ENCODE results near the gene ARHGEF12. TPM values are rescaled to one million over a fixed set of nuclear protein-coding genes. Genes with fewer than 3 reads are reported as not detected.

Gene ARHGEF12
- total RNA-seq, 1 donor from 2014 or later, result 27.2 TPM

DNA sequence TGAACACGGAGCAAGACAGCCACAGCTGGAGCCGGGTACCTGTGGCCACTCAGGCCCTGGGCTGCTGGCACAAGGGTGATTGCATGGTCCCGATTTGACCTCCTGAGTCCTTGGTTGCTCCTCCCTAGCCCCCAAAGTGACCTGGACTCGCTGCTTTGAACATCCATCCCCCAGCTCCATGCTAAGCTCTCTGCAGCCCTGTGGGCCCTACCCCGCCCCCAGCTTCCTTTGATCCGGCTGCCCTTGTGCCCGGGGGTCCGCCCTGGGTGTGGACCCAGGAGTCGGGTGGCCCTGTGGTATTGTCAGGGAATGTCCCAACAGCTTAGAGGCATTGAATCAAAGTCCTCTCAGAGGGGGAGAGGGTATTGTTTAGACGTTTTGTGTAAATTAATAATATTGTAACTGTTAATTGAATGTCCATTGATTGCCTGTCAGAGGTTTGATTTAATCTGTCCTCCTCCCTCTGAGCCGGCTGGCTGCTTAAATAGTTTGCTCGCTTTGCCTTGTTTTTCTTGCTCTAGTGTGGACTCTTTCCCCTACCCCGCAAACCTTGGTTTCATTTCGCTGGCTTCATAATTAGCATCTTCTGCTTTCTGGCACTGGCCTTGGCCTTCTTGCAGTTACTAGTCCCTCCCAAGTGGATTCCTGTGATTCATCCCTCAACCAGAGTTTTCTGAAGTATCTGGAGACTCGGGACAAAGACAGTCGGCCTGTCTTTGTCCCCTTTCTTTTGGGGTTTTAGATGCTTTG lies 196.0 kb downstream of the ARHGEF12 start:
- intact Hi-C loops (cut with micrococcal nuclease), result no loop called here

DNA sequence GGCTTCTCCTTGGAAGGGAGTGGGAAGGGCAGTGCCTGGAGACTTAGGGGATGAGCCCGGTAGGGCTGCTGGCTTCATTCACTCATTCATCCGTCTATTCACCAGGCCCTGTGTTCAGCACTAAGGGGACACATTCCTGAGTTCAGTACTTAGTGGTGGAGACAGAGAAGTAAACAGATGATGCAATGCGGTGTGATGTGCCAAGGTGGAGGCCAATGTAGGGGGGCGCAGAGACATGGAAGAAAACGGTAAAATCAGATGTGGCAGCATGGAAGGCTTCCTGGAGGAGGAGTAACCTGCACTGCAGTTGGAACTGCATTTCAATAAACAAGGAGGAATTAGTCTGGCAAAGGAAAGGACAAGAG lies 196.6 kb downstream of the ARHGEF12 start:
- intact Hi-C loops (cut with micrococcal nuclease), result no loop called here

DNA sequence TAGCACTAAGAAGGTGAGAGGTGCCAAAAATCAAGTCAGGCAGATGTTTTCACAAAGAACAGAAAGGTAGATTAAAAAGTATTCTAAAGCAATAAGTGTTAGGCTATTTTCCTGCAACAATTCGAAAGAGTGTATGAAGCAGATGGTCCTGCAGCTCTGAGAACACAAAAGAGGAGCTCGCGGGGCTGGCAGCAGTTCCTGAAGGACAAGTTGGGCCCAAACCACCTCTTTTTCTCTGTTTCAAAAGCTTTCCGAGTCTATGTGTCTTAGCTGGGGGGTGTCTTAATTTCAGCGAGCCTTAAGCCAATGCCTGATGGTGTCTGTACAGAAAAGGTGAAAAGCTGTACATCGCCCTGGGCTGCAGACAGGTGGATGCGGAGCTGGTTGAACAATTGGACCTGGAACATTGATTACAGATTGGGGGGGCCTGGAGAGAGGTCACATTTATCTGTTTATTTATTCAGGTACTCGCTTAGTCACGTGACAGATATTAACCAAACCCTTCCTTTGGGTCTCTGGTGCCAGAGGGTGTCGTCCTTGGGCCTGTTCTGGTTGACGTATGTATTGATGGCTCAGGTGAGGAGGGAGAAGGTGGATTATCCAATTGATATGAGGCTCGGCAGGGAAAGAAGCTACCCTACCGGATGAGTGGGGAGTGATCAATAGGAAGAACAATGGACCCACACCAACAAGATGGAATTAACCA lies 200.0 kb downstream of the ARHGEF12 start:
- intact Hi-C loops (cut with micrococcal nuclease), result no loop called here

DNA sequence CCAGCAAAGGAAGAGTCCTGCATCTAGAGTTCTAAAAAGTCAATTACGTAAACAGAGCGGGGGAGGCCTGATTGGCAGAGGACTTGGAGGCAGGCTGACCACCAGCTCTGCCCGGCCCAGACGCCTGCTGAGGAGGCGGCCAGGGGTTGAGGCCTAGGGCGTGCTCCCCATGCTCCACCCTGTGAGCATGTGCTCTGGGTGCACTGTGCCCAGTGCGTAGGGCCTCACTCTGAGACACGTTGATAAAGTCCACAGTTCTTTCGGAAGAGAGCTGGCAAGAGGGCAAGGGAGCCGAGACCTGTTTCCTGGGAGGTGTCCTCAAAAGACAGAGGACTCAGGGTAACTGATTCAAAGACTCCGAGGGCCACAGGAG lies 200.6 kb downstream of the ARHGEF12 start:
- intact Hi-C loops (cut with micrococcal nuclease), result no loop called here

DNA sequence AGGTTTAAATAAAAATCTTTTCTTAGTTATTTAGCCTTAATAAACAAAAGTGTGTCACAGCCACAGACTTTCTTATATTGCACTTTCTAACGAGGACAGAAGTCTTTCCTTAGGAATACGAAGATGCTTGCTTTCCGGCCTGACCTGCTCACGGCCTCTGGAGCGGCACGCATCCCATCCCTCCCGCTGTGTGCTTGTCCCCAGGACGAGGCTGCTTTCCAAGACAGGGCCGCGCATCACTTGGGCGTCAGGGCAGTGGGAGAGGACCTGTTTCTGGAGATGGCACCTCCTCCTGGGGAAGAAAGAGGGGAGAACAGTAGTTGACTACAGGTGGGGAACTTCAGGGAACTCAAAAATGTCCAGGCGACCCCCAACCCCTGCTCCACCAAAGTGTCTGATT lies 201.8 kb downstream of the ARHGEF12 start:
- intact Hi-C loops (cut with micrococcal nuclease), result no loop called here

DNA sequence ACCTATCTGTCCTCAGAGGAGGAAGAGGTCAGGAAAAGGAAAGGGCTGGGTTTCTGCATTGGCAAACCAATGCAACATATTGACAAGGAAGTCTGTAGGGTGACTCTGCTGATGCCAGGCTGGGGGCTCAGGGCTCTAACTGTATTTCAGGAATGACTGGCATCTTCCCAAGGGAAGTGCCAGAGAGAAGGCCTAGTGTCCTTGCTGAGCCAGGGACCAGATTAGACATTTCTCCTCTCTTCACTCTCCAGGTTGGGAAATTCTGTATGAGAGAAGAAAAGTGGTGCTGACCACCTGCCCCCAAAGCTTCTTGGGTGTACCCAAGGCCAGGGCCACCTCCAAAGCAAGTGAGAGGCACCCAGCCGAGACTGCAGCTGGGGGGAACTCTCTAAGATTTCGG lies 202.5 kb downstream of the ARHGEF12 start:
- intact Hi-C loops (cut with micrococcal nuclease), result no loop called here

Other genes with a start within 250 kb of the ARHGEF12 start
- not detected in 2 replicates for gene TRIM29, start 198.3 kb upstream of the ARHGEF12 start, total RNA-seq
- 4.3 and 4.4 TPM in 2 replicates for gene OAF, start 125.4 kb upstream of the ARHGEF12 start, total RNA-seq
- 1.2 and 1.3 TPM in 2 replicates for gene POU2F3, start 96.3 kb upstream of the ARHGEF12 start, total RNA-seq
- gene TLCD5, start 11.1 kb upstream of the ARHGEF12 start, total RNA-seq, result 0.80 and 1.0 TPM in 2 replicates
- not detected in 2 replicates for gene GRIK4, start 175.3 kb downstream of the ARHGEF12 start, total RNA-seq

Data from T-helper 1 cell treated with Interleukin-12 subunit alpha and Interleukin-12 subunit beta and Interleukin-4 antibody, amounts not matched to agents 30 ng/mL and 1 ng/mL, for 36 hours (primary cell).